ENCODE results near the gene FTSJ1. TPM values are rescaled to one million over a fixed set of nuclear protein-coding genes. Genes with fewer than 3 reads are reported as not detected.

Gene FTSJ1
- polyA plus RNA-seq, 1 donor from 2014 or later: 83.5 TPM

DNA sequence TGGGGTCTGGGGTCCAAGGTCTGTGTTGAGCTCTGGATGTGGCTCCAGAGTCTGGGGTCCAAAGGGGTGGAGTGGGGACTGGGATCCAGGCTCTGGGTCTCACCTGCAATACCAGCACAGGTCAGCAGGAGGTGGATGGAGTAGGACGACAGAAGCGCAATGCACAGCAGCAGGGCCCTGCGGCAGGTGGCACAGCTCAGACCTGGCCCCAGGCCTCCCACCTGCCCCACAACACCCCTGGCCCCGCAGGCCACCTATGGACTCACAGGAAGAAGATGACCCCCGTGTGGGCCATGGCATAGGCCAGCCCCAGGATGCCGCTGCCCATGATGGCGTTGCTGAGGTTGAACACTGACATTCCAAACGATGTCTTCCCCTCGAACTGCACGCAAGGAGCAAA is 9.3 kb upstream of the FTSJ1 start:
- TF ChIP-seq MXI1 (conservative IDR thresholded peaks at IDR 0.05; ENCODE audit: poor library complexity, severe bottlenecking): no peak
- TF ChIP-seq TAF1 (IDR thresholded peaks at IDR 0.05; ENCODE audit: low read depth): no peak
- TF ChIP-seq, protein P1, sequence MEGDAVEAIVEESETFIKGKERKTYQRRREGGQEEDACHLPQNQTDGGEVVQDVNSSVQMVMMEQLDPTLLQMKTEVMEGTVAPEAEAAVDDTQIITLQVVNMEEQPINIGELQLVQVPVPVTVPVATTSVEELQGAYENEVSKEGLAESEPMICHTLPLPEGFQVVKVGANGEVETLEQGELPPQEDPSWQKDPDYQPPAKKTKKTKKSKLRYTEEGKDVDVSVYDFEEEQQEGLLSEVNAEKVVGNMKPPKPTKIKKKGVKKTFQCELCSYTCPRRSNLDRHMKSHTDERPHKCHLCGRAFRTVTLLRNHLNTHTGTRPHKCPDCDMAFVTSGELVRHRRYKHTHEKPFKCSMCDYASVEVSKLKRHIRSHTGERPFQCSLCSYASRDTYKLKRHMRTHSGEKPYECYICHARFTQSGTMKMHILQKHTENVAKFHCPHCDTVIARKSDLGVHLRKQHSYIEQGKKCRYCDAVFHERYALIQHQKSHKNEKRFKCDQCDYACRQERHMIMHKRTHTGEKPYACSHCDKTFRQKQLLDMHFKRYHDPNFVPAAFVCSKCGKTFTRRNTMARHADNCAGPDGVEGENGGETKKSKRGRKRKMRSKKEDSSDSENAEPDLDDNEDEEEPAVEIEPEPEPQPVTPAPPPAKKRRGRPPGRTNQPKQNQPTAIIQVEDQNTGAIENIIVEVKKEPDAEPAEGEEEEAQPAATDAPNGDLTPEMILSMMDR (IDR thresholded peaks at IDR 0.05; ENCODE audit: poor library complexity, severe bottlenecking): no peak
- Histone ChIP-seq H2AFZ (ENCODE audit: low read depth, low read length) (no peak overlapping the region), H3K9ac (ENCODE audit: low read length) (no peak overlapping the region), H3K79me2 (replicated peaks; ENCODE audit: insufficient read depth, low read length) (no peaks in the 10 kb centered on the region), H3K4me3 (ENCODE audit: low read length) (no peak overlapping the region), H3K27ac (ENCODE audit: low read length) (no peak overlapping the region), H3K9me2 (ENCODE audit: insufficient read depth, low read length) (no peaks in the 10 kb centered on the region), H3K36me3 (ENCODE audit: insufficient read depth, low read length) (no peaks in the 10 kb centered on the region), H3K9me3 (ENCODE audit: low read length) (no peaks in the 10 kb centered on the region), H3K27me3 (ENCODE audit: insufficient read depth, low read depth, low read length) (no peaks in the 10 kb centered on the region), H4K20me1 (ENCODE audit: insufficient read depth) (no peaks in the 10 kb centered on the region), H3F3A (ENCODE audit: insufficient read depth, low read length, poor library complexity, severe bottlenecking) (no peaks in the 10 kb centered on the region), H3K4me2 (ENCODE audit: low read length) (no peak overlapping the region)

DNA sequence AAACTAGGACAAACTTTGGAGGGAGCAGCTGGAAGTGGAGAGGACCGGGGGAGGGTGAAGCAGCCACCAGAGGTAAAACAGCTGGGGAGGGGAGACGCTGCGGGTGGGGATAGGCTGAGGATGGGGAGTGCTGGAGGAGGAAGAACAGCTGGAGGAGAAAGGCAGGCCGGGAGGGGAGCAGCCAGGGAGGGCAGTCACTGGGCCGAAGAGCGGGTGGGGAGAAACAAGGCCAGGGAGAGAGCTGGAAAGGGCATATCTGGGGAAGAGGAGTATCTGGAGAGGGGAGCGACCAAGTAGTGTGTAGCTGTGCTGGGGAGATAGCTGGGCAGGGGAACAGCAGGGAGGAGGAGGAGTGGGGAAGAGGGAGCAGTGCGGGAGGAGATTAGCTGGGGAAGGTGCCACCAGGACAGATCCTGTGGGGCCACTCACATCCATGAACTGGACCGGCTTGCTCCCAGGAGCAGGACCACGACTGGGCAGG is 8.7 kb upstream of the FTSJ1 start:
- H3K27me3 ChIP-seq (ENCODE audit: insufficient read depth, low read depth, low read length): no peaks in the 10 kb centered on the region
- H3K36me3 ChIP-seq (ENCODE audit: insufficient read depth, low read length): no peaks in the 10 kb centered on the region
- H3K4me2 ChIP-seq (ENCODE audit: low read length): no peak overlapping the region
- H2AFZ ChIP-seq (ENCODE audit: low read depth, low read length): no peak overlapping the region
- no peaks in the 10 kb centered on the region for H3K79me2 ChIP-seq (replicated peaks; ENCODE audit: insufficient read depth, low read length)
- no peak overlapping the region for H3K27ac ChIP-seq (ENCODE audit: low read length)
- no peaks in the 10 kb centered on the region for H3F3A ChIP-seq (ENCODE audit: insufficient read depth, low read length, poor library complexity, severe bottlenecking)
- no peak overlapping the region for H3K4me3 ChIP-seq (ENCODE audit: low read length)
- no peak for TF ChIP-seq MXI1 (conservative IDR thresholded peaks at IDR 0.05; ENCODE audit: poor library complexity, severe bottlenecking)
- no peak for TF ChIP-seq POLR2AphosphoS5 (IDR thresholded peaks at IDR 0.05)
- TF ChIP-seq, protein P2, sequence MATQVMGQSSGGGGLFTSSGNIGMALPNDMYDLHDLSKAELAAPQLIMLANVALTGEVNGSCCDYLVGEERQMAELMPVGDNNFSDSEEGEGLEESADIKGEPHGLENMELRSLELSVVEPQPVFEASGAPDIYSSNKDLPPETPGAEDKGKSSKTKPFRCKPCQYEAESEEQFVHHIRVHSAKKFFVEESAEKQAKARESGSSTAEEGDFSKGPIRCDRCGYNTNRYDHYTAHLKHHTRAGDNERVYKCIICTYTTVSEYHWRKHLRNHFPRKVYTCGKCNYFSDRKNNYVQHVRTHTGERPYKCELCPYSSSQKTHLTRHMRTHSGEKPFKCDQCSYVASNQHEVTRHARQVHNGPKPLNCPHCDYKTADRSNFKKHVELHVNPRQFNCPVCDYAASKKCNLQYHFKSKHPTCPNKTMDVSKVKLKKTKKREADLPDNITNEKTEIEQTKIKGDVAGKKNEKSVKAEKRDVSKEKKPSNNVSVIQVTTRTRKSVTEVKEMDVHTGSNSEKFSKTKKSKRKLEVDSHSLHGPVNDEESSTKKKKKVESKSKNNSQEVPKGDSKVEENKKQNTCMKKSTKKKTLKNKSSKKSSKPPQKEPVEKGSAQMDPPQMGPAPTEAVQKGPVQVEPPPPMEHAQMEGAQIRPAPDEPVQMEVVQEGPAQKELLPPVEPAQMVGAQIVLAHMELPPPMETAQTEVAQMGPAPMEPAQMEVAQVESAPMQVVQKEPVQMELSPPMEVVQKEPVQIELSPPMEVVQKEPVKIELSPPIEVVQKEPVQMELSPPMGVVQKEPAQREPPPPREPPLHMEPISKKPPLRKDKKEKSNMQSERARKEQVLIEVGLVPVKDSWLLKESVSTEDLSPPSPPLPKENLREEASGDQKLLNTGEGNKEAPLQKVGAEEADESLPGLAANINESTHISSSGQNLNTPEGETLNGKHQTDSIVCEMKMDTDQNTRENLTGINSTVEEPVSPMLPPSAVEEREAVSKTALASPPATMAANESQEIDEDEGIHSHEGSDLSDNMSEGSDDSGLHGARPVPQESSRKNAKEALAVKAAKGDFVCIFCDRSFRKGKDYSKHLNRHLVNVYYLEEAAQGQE (IDR thresholded peaks at IDR 0.05; ENCODE audit: borderline replicate concordance): no peak
- no peak for TF ChIP-seq EZH2 (IDR thresholded peaks at IDR 0.05; ENCODE audit: borderline replicate concordance, insufficient read depth, low read length, poor library complexity, severe bottlenecking)
- TF ChIP-seq RAD21 (conservative IDR thresholded peaks at IDR 0.05): no peak
- no peak for TF ChIP-seq TAF1 (IDR thresholded peaks at IDR 0.05; ENCODE audit: low read depth)
- TF ChIP-seq, protein P1 (IDR thresholded peaks at IDR 0.05; ENCODE audit: poor library complexity, severe bottlenecking): no peak
- TF ChIP-seq EP300 (conservative IDR thresholded peaks at IDR 0.05; ENCODE audit: poor library complexity, severe bottlenecking): no peak
- no peak for TF ChIP-seq SMC3 (conservative IDR thresholded peaks at IDR 0.05; ENCODE audit: poor library complexity)
- H3K9ac ChIP-seq (ENCODE audit: low read length): no peak overlapping the region
- no peaks in the 10 kb centered on the region for H3K9me2 ChIP-seq (ENCODE audit: insufficient read depth, low read length)
- H3K9me3 ChIP-seq (ENCODE audit: low read length): no peaks in the 10 kb centered on the region
- H4K20me1 ChIP-seq (ENCODE audit: insufficient read depth): no peaks in the 10 kb centered on the region

Data from neural cell (in vitro differentiated cells).